Measurements from ENCODE around the gene PTPN2.
"Not testable (repeated sequence)": the region's sequence is repeated elsewhere in the genome, so short reads cannot be mapped to it uniquely, and the experiment has no call there.

Gene PTPN2

GRCh38 chr18:12777500-12777944 is 106.5 kb downstream of the PTPN2 start:
- peak overlapping the region; percentile 23 for H3K4me3 ChIP-seq (ENCODE audit: low read length)
- DNase-seq (ENCODE audit: low read depth): no peak
- no peak for TF ChIP-seq CTCF (IDR thresholded peaks at IDR 0.05; ENCODE audit: insufficient read depth, low read depth, low read length, missing control alignments)

GRCh38 chr18:12776821-12777471 is 107.1 kb downstream of the PTPN2 start:
- peak overlapping the region; percentile 23 for H3K4me3 ChIP-seq (ENCODE audit: low read length)
- no peak for TF ChIP-seq CTCF (IDR thresholded peaks at IDR 0.05; ENCODE audit: insufficient read depth, low read depth, low read length, missing control alignments)
- DNase-seq (ENCODE audit: low read depth): no peak

- H3K4me3 ChIP-seq (ENCODE audit: low read length); DNase-seq (ENCODE audit: low read depth): not testable (repeated sequence)
Measured at GRCh38 chr18:12776415-12776814, 107.6 kb downstream of the PTPN2 start.

GRCh38 chr18:12774982-12775381 is 109.1 kb downstream of the PTPN2 start:
- H3K4me3 ChIP-seq (ENCODE audit: low read length): no peak overlapping the region
- TF ChIP-seq CTCF (IDR thresholded peaks at IDR 0.05; ENCODE audit: insufficient read depth, low read depth, low read length, missing control alignments): no peak
- no peak for DNase-seq (ENCODE audit: low read depth)

- DNase-seq (ENCODE audit: low read depth): no peak
- no peak for TF ChIP-seq CTCF (IDR thresholded peaks at IDR 0.05; ENCODE audit: insufficient read depth, low read depth, low read length, missing control alignments)
- no peak overlapping the region for H3K4me3 ChIP-seq (ENCODE audit: low read length)
Measured at GRCh38 chr18:12773369-12773768, 110.7 kb downstream of the PTPN2 start.

- no peak overlapping the region for H3K4me3 ChIP-seq (ENCODE audit: low read length)
- DNase-seq (ENCODE audit: low read depth): no peak
- no peak for TF ChIP-seq CTCF (IDR thresholded peaks at IDR 0.05; ENCODE audit: insufficient read depth, low read depth, low read length, missing control alignments)
Measured at GRCh38 chr18:12772111-12772510, 111.9 kb downstream of the PTPN2 start.

- peak; percentile 89 for DNase-seq (ENCODE audit: low read depth)
- no peak for TF ChIP-seq CTCF (IDR thresholded peaks at IDR 0.05; ENCODE audit: insufficient read depth, low read depth, low read length, missing control alignments)
- no peak overlapping the region for H3K4me3 ChIP-seq (ENCODE audit: low read length)
Measured at GRCh38 chr18:12770469-12771219, 113.4 kb downstream of the PTPN2 start.
